Measurements from ENCODE around the gene MAP2.

GRCh38 chr2:209422191-209422754 is 1.6 kb upstream of the MAP2 start:
- TF ChIP-seq CTCF (IDR thresholded peaks at IDR 0.05) (no peak), POLR2A (IDR thresholded peaks at IDR 0.05) (no peak)
